GM20431 (cell line): ENCODE measurements around the gene ENPP6.

Experiments
- in situ Hi-C: fragments of 300-500 bp; cut with MseI, MboI; formaldehyde crosslinking; loops from one replicate; pipeline ENCODE4 v1.15.0; 2020; ENCODE audit warnings: low sequenced_read_pairs; ENCODE audit not compliant: unreplicated experiment

The ENPP6 gene

DNA sequence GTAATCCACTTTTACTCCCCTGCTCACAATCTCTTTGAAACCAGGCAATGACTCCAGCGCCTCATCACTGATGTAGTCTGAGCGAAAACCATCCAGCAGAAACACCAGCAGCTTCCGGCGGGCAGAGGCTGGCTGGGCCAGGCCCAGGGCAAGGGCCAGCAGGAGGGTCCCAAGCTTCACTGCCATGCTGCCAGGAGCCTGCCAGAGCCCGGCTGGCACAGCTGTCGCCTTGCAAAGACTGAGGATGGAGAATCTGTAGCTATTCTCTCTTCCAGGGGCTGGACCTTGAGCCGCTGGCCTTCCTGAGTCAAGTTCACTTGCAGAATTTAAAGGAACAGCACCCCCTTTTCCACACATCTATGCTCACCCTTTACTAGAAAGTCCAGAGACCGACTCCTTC lies at the start of gene ENPP6:
Gene ENPP6 (minus strand): TSS at position 240 of the 400 bp plus-strand sequence. CDS start 54 bp downstream, at position 186.
- in situ Hi-C loops = no loop called here

DNA sequence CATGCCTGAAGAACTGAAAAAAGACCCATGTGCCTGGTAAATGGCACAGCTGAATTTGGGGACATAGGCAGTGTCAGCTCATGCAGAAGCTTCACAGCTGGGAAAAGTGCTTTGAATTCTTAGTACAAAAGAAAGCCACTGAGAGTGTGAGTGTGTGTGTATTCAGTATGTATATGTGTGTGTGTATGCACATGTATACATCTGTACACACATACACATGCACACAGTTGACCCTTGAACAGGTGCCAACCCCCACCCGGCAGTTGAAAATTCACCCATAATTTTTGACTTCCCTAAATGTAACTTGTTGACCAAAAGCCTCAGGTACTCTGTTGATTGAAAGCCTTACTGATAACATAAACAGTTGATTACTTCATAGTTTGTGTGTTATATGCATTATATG lies 49.5 kb upstream of the ENPP6 start:
- in situ Hi-C loops = no loop called here

DNA sequence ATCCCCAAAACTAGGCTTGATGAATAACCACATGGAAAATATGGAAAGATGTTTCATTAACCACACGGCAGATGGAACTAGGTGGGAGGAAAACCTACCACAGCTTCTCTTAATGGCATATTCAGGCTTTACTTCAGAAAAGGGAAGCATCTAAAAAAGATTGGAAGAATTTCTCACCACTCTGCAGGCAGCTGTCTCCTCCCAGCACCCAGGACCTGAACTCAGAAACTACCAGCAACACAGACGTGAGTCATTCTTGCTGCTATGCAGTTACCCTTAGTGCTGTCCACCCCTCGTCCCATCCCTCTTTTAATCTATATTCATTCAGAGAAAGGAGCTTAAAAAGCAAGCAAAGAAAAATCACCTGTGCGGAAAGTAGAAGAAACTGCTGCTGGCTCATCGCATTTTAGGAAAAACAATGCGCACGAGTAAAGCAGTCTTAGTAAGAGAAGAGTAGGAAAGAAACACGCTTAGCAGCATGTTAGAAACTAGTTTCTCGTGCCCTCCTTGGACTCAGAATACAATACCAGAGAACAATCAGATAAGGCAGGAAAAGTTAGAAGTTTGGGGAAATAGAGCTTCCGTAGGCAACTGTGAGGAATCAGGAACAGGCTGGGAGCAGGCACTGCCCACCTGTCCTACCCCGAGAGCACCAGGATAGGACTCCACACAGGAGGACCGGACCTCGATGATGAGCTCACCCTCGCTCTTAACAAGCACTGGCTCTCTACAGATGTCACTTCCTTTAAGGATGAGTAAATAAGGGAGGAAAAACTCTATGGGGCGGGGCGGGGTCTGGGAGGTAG lies 48.1 kb upstream of the ENPP6 start:
- in situ Hi-C loops = no loop called here

DNA sequence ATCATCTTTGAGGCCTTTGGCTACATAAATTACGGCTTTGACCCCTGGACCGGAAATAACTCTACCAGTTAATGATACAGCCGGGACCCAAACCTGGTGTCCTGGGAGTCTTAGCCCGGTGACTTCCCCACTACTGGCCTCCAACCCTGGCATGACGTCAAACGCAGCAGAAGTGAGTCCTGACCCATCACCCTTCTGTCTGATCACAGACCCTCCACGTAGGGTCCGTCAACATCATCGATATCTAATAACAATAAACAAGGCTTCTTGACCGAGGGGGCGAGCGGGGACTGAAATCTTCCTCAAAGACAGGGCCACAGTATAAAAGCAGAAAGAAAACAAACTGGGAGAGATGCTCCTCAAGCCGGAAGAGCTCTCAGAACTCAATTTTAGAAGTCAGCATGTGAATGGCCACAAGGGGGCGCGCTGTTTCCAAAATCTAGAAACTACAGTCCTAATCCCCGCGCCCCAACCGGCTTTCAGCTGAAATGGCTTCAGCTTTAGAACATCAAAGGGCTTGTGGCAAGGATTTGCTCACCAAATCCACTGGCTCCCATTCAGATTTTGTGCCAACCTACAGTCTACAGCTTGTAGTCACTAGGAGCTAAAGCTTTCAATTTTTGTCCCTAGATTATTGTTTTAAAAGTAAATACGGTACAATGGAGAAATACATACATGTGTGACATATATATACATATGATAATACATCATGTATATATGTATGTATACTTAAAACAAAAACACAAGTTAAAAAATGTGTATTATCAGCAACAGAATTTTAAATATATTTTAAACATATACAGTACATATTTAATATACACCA lies 46.4 kb upstream of the ENPP6 start:
- in situ Hi-C loops = no loop called here

DNA sequence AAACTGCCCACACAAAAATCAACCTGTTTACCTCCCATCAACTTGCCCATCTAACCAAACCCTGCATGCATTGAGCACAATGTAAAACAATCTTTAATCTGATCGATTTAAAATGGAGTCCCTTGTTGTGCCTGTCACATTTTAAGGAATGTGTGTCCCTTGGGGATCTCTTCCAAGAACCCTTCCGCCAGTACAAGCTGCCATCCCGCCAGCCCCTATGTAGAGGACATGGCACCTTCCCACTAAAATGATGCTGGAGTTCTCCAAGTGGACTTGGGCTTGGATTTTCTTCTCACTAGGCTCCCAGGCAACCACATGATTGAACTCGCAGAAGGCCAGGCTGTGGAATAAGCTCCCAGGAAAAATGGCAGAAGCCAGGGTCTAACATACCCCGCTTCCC lies 45.8 kb upstream of the ENPP6 start:
- in situ Hi-C loops = no loop called here

DNA sequence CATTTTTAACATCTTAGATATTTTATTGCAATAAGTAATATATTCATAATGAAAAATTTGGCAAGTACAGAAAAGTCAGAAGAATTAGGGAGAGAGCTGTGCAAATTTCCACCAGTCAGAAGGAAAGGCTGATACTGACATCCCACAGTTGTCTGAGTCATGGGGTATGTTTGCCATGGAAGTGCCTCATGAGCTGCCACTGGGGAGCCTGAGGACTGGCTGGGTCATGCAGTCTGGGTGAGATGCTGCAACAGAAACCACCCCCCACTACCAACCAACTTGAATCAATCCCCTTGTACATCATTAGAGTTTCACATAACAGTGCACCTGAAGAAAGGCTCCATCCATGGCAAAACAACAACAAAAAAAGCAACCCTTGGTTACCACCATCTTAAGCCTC lies 45.2 kb upstream of the ENPP6 start:
- in situ Hi-C loops = no loop called here

DNA sequence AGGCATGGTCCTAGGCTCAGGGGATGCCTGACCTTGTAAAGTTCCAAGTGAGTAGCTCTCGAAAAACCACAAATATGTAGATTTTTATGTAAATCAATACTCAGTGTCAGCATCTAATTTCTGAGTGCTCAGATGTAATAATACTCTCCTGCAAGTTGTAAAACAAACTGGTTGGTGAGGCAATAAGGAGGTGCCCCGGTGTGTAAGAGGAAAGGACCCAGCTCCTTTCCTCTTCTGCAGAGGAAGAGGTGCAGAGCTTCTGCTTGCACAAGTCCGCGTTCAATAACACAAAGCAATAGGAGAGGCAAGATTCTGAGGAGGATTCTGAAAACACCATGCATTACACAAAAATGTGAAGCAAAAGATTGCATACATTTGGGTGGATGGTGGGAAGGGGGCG lies 43.6 kb upstream of the ENPP6 start:
- in situ Hi-C loops = no loop called here

DNA sequence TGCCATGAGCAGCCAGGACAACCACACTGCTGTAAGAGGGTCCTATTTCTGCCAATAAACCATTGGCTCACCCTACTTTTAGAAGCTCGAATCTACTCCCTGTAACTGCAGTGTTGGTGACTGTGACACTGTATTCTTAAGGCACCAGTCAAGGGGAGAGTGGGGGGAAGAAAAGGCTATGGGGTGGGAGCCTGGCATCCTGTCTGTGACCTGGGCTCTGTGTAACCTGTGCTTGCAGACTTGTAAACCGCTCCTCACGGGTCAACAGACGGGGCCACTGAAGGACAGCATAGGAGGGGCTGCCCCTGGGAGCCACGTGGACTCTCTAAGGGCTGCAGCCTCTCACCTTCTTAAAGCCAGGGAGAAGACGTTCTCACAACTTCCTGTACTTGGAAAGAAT lies 42.2 kb upstream of the ENPP6 start:
- in situ Hi-C loops = no loop called here

DNA sequence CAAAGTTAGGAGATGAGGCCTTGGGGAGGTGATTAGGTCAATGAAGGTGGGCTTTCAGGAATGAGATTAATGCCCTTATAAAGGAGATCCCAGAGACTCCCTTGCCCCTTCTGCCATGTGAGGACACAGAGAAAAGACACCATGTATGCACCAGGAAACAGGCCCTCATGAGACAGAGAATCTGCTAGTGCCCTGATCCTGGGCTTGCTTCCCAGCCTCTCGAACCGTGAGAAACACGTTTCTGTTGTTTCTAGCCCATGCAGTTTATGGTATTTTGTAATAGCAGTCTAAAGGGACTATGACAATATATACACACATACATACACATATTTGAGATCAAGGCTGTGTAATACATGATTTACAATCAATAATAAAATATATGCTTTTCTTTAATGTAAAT lies 41.4 kb upstream of the ENPP6 start:
- in situ Hi-C loops = no loop called here

DNA sequence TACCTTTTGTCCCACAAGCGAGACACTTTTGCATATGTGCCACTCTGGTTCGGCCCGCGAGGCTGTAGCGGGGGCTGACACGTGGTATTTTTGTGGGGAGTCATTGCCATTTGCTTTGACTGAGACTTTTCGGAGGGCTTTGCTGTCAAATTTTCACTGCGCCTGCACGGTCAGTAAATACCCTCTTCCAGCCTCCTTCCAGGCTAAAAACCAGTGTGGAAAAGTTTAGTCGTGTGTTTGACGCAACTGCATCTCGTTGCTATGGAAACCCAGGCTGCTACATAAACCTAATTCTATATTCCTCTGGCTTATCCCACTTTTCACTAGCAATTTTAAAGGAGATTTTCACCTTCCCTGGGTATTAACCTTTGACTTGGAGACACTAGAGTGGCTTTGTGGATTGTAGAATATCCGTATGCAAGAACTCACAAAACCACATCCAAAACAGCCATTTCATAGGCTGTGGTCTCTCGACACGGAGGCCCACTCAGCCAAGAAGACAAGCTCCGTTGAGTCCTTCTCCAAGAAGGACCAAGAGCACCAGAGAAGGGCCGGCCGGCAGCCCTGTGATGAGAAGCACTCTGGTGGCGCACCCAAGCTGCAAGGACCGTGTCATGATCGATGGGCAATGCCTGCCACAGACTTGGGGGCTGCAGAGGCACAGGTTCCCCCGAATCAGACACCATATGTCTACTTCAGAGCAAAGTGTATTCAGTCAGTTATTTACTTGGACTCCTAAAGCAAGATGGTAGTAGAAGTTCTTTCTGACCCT lies 38.4 kb upstream of the ENPP6 start:
- in situ Hi-C loops = no loop called here

DNA sequence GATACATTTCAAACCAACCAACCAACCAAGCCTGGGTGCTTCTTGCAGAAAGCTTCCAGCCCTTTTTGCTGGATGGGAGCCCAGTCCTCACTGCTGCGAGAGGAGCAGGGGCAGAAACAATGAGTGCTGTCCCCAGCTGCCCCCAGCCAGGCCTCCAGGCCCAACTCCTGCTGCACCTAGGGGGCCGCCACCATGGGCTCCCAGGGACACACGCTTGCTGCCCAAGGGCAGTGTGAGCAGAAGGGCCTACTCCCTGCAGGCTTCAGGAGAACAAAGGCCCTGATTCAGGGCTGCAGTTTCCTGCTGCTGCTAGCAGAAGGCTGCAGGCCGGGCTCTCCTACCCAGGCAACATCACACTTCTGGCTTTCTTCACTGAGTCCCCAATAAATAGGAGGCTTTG lies 37.7 kb upstream of the ENPP6 start:
- in situ Hi-C loops = no loop called here

DNA sequence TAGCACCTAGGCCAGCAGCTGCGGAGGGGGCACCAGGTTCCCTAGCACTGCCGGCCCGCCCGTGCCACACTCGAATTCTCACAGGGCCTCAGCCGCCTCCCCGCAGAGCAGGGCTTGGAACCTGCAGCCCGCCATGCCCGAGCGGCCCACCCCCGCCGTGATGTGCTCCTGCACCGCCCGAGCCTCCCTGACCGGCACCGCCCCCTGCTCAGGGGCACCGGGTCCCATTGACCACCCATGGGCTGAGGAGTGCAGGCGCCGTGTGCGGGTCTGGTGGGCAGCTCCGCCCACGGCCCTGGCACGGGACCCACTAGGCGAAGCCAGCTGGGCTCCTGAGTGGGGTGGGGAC lies 35.4 kb upstream of the ENPP6 start:
- in situ Hi-C loops = no loop called here

DNA sequence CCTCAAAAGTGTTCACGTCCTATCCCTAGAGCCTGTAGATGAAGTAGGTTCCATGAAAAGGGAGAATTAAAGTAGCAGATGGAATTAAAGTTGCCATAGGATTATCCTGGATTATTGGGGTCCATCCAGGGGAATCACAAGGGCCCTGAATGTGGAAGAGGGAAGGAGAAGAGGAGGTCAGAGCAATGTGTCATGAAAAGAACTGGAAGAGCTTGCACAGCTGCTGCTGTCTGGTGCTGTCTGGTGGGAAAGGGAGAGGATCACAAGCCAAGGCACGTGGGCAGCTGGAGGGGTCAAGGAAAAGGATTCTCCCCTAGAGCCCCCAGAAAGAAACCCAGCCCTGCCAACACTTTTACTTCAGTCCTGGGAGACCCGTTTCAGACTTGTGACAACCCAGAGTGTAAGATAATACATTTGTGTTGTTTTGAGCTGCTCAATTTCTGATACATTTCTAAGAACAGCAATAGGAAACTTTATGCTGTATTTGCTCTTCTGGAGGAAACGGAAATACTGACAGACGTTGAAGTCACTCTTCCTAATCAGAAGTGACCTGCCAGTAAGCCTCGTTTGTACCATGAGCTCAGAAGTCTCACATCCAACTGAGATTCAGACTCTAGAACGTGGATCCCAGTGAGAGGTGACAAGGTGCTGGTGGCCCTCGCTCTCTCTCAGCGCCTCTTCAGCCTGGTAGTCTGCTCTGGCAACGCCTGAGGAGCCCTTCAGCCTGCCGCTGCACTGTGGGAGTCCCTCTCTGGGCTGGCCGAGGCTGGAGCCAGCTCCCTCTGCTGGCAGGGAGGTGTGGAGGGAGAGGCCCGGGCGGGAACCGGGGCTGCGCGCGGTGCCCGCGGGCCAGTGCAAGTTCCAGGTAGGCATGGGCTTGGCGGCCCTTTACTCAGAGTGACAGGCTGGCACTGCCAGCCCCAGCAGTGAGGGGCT lies 34.7 kb upstream of the ENPP6 start:
- in situ Hi-C loops = no loop called here

DNA sequence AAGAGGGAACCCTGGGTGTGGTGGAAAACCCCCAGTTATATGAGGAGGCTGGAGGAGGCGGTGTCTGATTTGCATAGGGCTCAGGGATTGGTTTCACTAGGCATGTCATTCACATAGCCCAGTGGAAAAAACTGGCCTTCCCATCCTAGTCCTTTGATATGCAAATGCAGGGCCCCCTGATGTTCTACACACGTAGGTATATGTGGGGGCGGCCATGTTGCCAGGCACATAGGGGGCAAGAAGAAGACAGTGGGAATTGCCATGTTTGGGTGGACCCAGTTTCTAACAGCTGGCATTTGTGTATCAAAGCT lies 34.0 kb upstream of the ENPP6 start:
- in situ Hi-C loops = no loop called here

DNA sequence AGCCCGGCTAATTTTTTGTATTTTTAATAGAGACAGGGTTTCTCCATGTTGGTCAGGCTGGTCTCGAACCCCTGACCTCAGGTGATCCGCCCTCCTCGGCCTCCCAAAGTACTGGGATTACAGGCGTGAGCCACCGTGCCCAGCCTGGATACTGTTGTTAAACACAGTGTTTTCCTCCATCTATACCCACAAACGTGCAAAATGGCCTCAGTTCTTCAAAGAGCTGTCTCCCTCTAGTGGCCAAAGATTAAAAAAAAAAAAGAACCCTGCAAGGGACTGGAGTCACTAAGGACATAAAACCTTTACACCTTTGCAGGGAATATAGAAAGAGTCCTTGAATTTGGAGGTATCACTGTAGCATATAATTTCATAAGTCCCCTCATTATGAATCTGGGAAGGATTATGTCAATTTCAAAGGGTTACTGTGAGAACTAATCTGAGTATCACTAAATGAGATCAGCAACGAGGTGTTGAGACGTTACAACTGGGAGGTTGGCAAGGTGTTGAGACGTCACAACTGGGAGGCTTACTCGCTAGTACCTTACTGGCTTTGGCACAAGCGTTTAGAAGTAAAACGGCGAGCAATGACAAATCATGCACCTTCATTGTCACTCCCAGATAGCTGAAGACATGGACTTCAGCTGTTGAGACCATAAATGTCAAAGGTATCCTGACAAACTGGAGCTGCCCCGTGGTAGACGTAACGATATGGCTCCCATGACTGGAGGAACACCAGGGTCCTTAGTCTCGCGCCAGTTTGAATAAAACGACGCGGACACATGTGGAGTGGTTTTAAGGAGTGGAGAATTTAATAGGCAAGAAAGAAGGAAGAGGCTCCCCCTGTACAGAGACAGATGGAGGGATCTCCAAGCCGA lies 33.4 kb upstream of the ENPP6 start:
- in situ Hi-C loops = no loop called here

DNA sequence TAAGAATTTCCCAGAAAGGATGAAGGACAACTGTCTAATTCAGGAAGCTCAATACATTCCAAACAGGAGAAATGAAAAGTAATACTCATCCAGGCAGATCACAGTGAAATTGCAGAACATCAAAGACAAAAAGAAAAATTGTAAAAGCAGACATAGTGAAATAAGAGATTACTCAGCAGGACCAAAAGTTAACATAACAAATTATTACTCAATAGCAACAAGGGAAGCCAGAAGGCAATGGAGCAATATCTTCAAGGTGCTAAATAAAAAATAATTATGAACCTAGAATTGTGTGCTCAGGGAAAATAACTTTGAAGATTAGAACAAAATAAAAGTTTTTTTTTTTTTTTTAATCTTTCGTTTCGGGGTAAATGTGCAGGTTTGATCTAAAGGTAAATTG lies 30.5 kb upstream of the ENPP6 start:
- in situ Hi-C loops = no loop called here

DNA sequence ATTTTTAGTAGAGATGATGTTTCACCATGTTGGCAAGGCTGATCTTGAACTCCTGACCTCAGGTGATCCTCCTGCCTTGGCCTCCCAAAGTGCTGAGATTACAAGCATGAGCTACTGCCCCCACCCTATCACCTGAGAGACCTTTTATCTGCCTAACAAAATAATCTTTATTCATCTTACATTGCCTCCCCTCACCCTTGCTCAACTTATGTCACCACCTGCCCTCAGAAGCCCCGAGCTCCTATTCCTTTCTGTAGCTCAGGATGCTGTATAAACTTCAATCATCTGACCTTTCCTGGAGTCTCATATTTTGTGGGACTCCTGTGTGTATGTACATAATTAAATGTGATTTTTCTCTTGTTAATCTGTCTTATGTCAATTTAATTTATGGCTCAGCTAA lies 29.7 kb upstream of the ENPP6 start:
- in situ Hi-C loops = no loop called here

DNA sequence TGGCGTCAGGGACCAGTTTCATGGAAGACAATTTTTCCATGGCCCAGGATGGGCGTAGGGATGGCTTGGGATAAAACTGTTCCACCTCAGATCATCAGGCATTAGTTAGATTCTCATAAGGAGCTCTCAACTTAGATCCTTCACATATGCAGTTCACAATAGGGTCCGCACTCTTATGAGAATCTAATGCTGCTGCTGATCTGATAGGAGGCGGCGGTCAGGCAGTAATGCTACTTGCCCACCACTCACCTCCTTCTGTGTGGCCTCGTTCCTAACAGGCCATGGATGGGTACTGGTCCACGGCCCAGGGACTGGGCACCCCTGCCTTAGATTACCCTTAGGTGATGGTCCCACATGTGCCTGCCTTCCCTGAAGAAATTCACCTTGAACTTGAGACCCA lies 28.8 kb upstream of the ENPP6 start:
- in situ Hi-C loops = no loop called here
